GM11168 (cell line): ENCODE measurements around the gene TMEM151B.
"Not testable (repeated sequence)": the region's sequence is repeated elsewhere in the genome, so short reads cannot be mapped to it uniquely, and the experiment has no call there.

ENCODE experiments used
- in situ Hi-C: fragments of 300-500 bp; cut with MboI; formaldehyde crosslinking; loops from one replicate; pipeline ENCODE4 v1.12.0; 2022; ENCODE audit warnings: low sequenced_read_pairs; ENCODE audit not compliant: unreplicated experiment

TMEM151B gene

GRCh38 chr6:44346818-44347217 lies 76.6 kb downstream of the TMEM151B start:
- in situ Hi-C loops: not testable (repeated sequence)

- in situ Hi-C loops: no loop called here
Measured at GRCh38 chr6:44349904-44350649, 79.8 kb downstream of the TMEM151B start.

- in situ Hi-C loops: not testable (repeated sequence)
Measured at GRCh38 chr6:44350650-44350994, 80.4 kb downstream of the TMEM151B start.

GRCh38 chr6:44352259-44352658 lies 82.0 kb downstream of the TMEM151B start:
- in situ Hi-C loops: no loop called here

GRCh38 chr6:44353336-44353735 lies 83.1 kb downstream of the TMEM151B start:
- in situ Hi-C loops: no loop called here

- in situ Hi-C loops: no loop called here
Measured at GRCh38 chr6:44355640-44356039, 85.4 kb downstream of the TMEM151B start.

GRCh38 chr6:44356487-44356886 lies 86.2 kb downstream of the TMEM151B start:
- in situ Hi-C loops: no loop called here
